ENCODE results near the gene ITGBL1.

Gene ITGBL1

GRCh38 chr13:101738336-101738735 lies 285.9 kb downstream of the ITGBL1 start:
- POLR2A ChIA-PET = no interaction called here
- no peak overlapping the region for H3K4me3 ChIP-seq (ENCODE audit: low read depth, low read length)
- CTCF ChIA-PET = no interaction called here
- no peak overlapping the region for H3K27ac ChIP-seq (ENCODE audit: extremely low read depth, low read depth, low read length)
- no peaks in the 10 kb centered on the region for H3K36me3 ChIP-seq (ENCODE audit: control insufficient read depth in 2 of 2, insufficient read depth in 1 of 2, low read length in 2 of 2)
- no peaks in the 10 kb centered on the region for H3K4me1 ChIP-seq (ENCODE audit: control insufficient read depth, insufficient read depth, low read length)
- H3K9me3 ChIP-seq (ENCODE audit: control insufficient read depth, insufficient read depth, low read depth, low read length) = no peaks in the 10 kb centered on the region
- TF ChIP-seq ZNF791 (tag by site-specific recombination; IDR thresholded peaks at IDR 0.05) (no peak), ATF2 (tag by site-specific recombination; IDR thresholded peaks at IDR 0.05; ENCODE audit: low read depth) (no peak), ZNF639 (tag by site-specific recombination; IDR thresholded peaks at IDR 0.05) (no peak)

GRCh38 chr13:101739382-101740178 lies 287.1 kb downstream of the ITGBL1 start:
- no peaks in the 10 kb centered on the region for H3K9me3 ChIP-seq (ENCODE audit: control insufficient read depth, insufficient read depth, low read depth, low read length)
- no peaks in the 10 kb centered on the region for H3K36me3 ChIP-seq (ENCODE audit: control insufficient read depth in 2 of 2, insufficient read depth in 1 of 2, low read length in 2 of 2)
- POLR2A ChIA-PET = no interaction called here
- no peak overlapping the region for H3K4me3 ChIP-seq (ENCODE audit: low read depth, low read length)
- CTCF ChIA-PET = no interaction called here
- TF ChIP-seq ZBTB20 (tag by site-specific recombination; IDR thresholded peaks at IDR 0.05) (no peak), ZNF2 (tag by site-specific recombination; IDR thresholded peaks at IDR 0.05) (no peak), ZSCAN4 (tag by site-specific recombination; IDR thresholded peaks at IDR 0.05) (no peak), ZNF670 (tag by site-specific recombination; IDR thresholded peaks at IDR 0.05; ENCODE audit: low read depth) (no peak), ZFP3 (tag by site-specific recombination; IDR thresholded peaks at IDR 0.05; ENCODE audit: low read depth) (no peak), TCF7L2 (IDR thresholded peaks at IDR 0.05; ENCODE audit: borderline replicate concordance, low read depth, low read length) (no peak), ZNF404 (tag by site-specific recombination; IDR thresholded peaks at IDR 0.05) (no peak), KLF16 (tag by site-specific recombination; IDR thresholded peaks at IDR 0.05) (no peak), ZNF302 (tag by site-specific recombination; IDR thresholded peaks at IDR 0.05; ENCODE audit: low read depth) (no peak), SETDB1 (IDR thresholded peaks at IDR 0.05; ENCODE audit: insufficient read length, low read length) (no peak), ZNF560 (tag by site-specific recombination; IDR thresholded peaks at IDR 0.05; ENCODE audit: borderline replicate concordance) (no peak), ZSCAN30 (tag by site-specific recombination; IDR thresholded peaks at IDR 0.05) (no peak), TRIM28 (IDR thresholded peaks at IDR 0.05; ENCODE audit: borderline replicate concordance, low read length) (no peak), ZNF621 (tag by site-specific recombination; IDR thresholded peaks at IDR 0.05) (no peak), ZNF221 (tag by site-specific recombination; IDR thresholded peaks at IDR 0.05; ENCODE audit: borderline replicate concordance) (no peak), FEZF1 (tag by site-specific recombination; IDR thresholded peaks at IDR 0.05) (no peak), ZBTB7A (tag by site-specific recombination; IDR thresholded peaks at IDR 0.05; ENCODE audit: low read depth) (no peak)
- H3K27ac ChIP-seq (ENCODE audit: extremely low read depth, low read depth, low read length) = no peak overlapping the region
- H3K4me1 ChIP-seq (ENCODE audit: control insufficient read depth, insufficient read depth, low read length) = no peaks in the 10 kb centered on the region

Data from HEK293 (cell line).